ENCODE measurements around the gene RILPL2. TPM values are rescaled to one million over a fixed set of nuclear protein-coding genes. Genes with fewer than 3 reads are reported as not detected.

The RILPL2 gene
- total RNA-seq, 1 donor from 2014 or later = 9.6 TPM

DNA sequence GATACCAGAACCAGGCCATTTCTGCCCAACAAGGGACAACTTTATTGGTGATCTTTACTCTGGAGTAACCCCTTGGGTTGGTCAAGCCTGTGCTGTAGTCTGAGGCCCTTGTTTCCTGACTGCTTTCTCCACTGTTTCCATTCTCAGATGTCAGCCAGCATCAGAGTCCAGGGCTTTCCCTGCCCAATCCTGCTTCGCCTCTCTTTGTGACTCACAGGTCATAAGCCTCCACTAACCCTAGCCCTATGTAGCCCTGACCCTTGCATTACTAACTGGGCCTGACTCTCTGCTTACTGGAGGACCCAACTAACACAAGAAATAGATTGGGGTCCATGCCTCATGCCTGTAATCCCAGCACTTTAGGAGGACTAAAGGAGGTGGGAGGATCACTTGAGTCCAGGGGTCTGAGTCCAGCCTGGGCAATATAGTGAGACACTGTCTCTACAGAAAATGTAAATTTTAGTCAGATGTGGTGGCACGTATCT, 12.8 kb upstream of the RILPL2 start:
- H3K9me3 ChIP-seq = no peaks in the 10 kb centered on the region
- H3K4me1 ChIP-seq = peaks cover 20% of the 10 kb centered on the region
- H3K27me3 ChIP-seq = no peaks in the 10 kb centered on the region
- no peak overlapping the region for H3K27ac ChIP-seq
- no peak for DNase-seq (ENCODE audit: extremely low spot score in 2 of 2)
- intact Hi-C loops (cut with DNase I) = no loop called here
- H3K36me3 ChIP-seq = no peaks in the 10 kb centered on the region
- no peak overlapping the region for H3K4me3 ChIP-seq
- TF ChIP-seq CTCF (IDR thresholded peaks at IDR 0.05) = no peak
- no peak for TF ChIP-seq POLR2AphosphoS5 (IDR thresholded peaks at IDR 0.05; ENCODE audit: insufficient read depth in 1 of 2, low read depth in 1 of 2)
- TF ChIP-seq POLR2A (IDR thresholded peaks at IDR 0.05) = no peak

DNA sequence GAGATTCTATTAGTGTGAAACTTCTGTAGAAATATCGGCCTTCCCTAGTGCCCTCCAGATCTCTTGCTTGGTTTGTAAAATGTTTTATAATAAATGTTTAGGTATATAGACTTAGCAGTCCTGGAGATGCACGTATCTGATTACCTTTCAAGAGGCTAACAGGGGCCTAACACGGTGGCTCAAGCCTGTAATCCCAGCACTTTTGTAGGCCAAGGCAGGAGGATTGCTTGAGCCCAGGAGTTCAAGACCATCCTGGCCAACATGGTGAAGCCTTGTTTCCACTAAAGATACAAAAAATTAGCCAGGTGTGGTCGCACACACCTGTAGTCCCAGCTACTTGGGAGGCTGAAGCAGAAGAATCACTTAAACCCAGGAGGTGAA, 9.8 kb upstream of the RILPL2 start:
- intact Hi-C loops (cut with DNase I) = no loop called here

DNA sequence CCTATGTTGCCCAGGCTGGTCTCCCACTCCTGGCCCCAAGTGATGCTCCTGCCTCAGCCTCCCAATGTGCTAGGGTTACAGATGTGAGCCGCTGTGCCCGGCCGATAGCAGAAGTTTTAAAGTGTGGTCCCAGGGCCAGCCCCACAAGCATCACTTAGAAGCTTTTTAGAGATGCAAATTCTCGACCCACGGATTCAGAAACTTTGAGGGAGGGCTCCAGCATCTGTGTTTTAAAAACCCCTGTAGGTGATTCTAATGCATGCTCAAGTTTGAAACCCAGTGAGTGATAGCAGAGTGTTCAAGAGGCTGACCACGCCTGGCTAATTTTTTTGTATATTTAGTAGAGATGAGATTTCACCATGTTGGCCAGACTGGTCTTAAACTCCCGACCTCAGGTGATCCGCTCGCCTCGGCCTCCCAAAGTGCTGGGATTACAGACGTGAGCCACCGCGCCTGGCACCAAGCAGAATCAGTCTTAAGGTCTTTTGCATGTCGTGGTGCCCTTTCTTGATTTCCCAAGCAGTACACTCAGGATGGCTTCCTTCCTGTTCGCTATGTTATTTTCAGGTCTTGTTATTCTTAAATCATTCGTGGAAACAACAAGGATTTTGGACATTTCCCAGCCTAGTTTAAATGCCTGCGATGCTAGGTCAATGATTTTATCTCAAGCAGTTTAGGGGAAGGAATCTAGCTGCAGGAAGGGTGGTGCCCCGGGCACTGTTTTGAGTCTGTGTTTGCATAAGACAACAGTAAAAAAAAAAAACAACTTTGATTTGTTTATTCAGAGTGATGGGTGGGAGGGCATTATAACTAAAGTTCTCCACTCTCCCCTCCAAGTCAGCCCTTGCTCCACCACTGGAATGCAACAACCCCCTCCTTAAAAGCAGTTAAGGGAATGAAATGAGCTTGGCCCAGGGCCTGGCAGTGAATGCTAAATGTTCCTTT, 9.2 kb upstream of the RILPL2 start:
- no peak for DNase-seq (ENCODE audit: extremely low spot score in 2 of 2)
- Histone ChIP-seq H3K4me3 (peak overlapping the region in 1 of 2 donors; percentile 0), H3K36me3 (no peaks in the 10 kb centered on the region), H3K27ac (peak overlapping the region; percentile 72), H3K4me1 (peaks cover 20% of the 10 kb centered on the region), H3K27me3 (no peaks in the 10 kb centered on the region), H3K9me3 (no peaks in the 10 kb centered on the region)
- intact Hi-C loops (cut with DNase I) = no loop called here
- TF ChIP-seq POLR2A (IDR thresholded peaks at IDR 0.05) (no peak), CTCF (IDR thresholded peaks at IDR 0.05) (no peak), POLR2AphosphoS5 (IDR thresholded peaks at IDR 0.05; ENCODE audit: insufficient read depth in 1 of 2, low read depth in 1 of 2) (peak in 1 of 2 donors; percentile 77)

More for the DNA sequence above, 9.8 kb upstream of the RILPL2 start:
- DNase-seq (ENCODE audit: extremely low spot score in 2 of 2) = no peak
- no peaks in the 10 kb centered on the region for H3K27me3 ChIP-seq
- H3K27ac ChIP-seq = peak overlapping the region; percentile 72
- H3K9me3 ChIP-seq = no peaks in the 10 kb centered on the region
- no peak overlapping the region for H3K4me3 ChIP-seq
- H3K36me3 ChIP-seq = no peaks in the 10 kb centered on the region
- peaks cover 20% of the 10 kb centered on the region for H3K4me1 ChIP-seq
- no peak for TF ChIP-seq POLR2AphosphoS5 (IDR thresholded peaks at IDR 0.05; ENCODE audit: insufficient read depth in 1 of 2, low read depth in 1 of 2)
- TF ChIP-seq CTCF (IDR thresholded peaks at IDR 0.05) = no peak
- no peak for TF ChIP-seq POLR2A (IDR thresholded peaks at IDR 0.05)

GRCh38 chr12:123444092-123445026, 7.9 kb upstream of the RILPL2 start:
- Histone ChIP-seq H3K4me3 (no peak overlapping the region), H3K27ac (peak overlapping the region; percentile 72), H3K4me1 (peaks cover 20% of the 10 kb centered on the region), H3K36me3 (no peaks in the 10 kb centered on the region), H3K9me3 (no peaks in the 10 kb centered on the region), H3K27me3 (no peaks in the 10 kb centered on the region)
- no peak for DNase-seq (ENCODE audit: extremely low spot score in 2 of 2)
- intact Hi-C loops (cut with DNase I) = no loop called here
- TF ChIP-seq CTCF (IDR thresholded peaks at IDR 0.05) (no peak), POLR2A (IDR thresholded peaks at IDR 0.05) (no peak), POLR2AphosphoS5 (IDR thresholded peaks at IDR 0.05; ENCODE audit: insufficient read depth in 1 of 2, low read depth in 1 of 2) (no peak)

Measured in vagina (tissue), 2 donors.